Astrocyte (in vitro differentiated cells and primary cell): Measurements from ENCODE around the gene FAM184B.

Experiments
- CTCF ChIP-seq: IDR thresholded peaks from 2 replicates; pipeline ENCODE4 v1.5.1; 2011; ENCODE audit warnings: low read depth, mild to moderate bottlenecking, inconsistent platforms, low read length, moderate library complexity; ENCODE audit not compliant: insufficient read depth
- EZH2 ChIP-seq: IDR thresholded peaks from 2 replicates; pipeline ENCODE4 v1.6.1; 2012; ENCODE audit warnings: mild to moderate bottlenecking, low read length, inconsistent platforms; ENCODE audit not compliant: insufficient read depth

- TF ChIP-seq CTCF: no peak
- TF ChIP-seq EZH2: no peak
Measured at GRCh38 chr4:17763416-17763815, 18.0 kb downstream of the FAM184B start.
